Inflammatory macrophage treated with lipopolysaccharide for 4 hours (primary cell): ENCODE measurements around the gene IQSEC1.

ENCODE experiments used
- DNase-seq: peaks from one replicate; pipeline ENCODE4 v3.0.0-alpha.2; 2020

Gene IQSEC1

GRCh38 chr3:13013994-13014754, 59.1 kb downstream of the IQSEC1 start:
- peak; percentile 93 for DNase-seq

GRCh38 chr3:13013566-13013965, 59.7 kb downstream of the IQSEC1 start:
- peak; percentile 58 for DNase-seq

GRCh38 chr3:13013151-13013561, 60.1 kb downstream of the IQSEC1 start:
- DNase-seq: peak; percentile 86

- peak; percentile 100 for DNase-seq
Observed at GRCh38 chr3:13012221-13012691, 61.0 kb downstream of the IQSEC1 start.

- DNase-seq: peak; percentile 96
Observed at GRCh38 chr3:13011573-13012220, 61.5 kb downstream of the IQSEC1 start.

- peak; percentile 40 for DNase-seq
Observed at GRCh38 chr3:13010780-13011572, 62.3 kb downstream of the IQSEC1 start.

GRCh38 chr3:13009946-13010315, 63.3 kb downstream of the IQSEC1 start:
- DNase-seq: no peak

GRCh38 chr3:13009132-13009945, 63.9 kb downstream of the IQSEC1 start:
- peak; percentile 97 for DNase-seq

- DNase-seq: no peak
Observed at GRCh38 chr3:13008155-13008995, 64.9 kb downstream of the IQSEC1 start.

GRCh38 chr3:13007251-13007941, 65.8 kb downstream of the IQSEC1 start:
- no peak for DNase-seq

- DNase-seq: no peak
Observed at GRCh38 chr3:13006216-13006990, 66.8 kb downstream of the IQSEC1 start.

- no peak for DNase-seq
Observed at GRCh38 chr3:13005301-13005700, 67.9 kb downstream of the IQSEC1 start.

GRCh38 chr3:13004376-13004775, 68.9 kb downstream of the IQSEC1 start:
- DNase-seq: peak; percentile 78

- peak; percentile 43 for DNase-seq
Observed at GRCh38 chr3:13003608-13004007, 69.6 kb downstream of the IQSEC1 start.

GRCh38 chr3:13002398-13003124, 70.7 kb downstream of the IQSEC1 start:
- DNase-seq: peak; percentile 82

GRCh38 chr3:12999147-13000140, 73.8 kb downstream of the IQSEC1 start:
- DNase-seq: peak; percentile 100

GRCh38 chr3:12998648-12999047, 74.6 kb downstream of the IQSEC1 start:
- peak; percentile 32 for DNase-seq

- no peak for DNase-seq
Observed at GRCh38 chr3:12997387-12997786, 75.8 kb downstream of the IQSEC1 start.
